GM21447 (cell line): ENCODE results near the gene RNF169.

Source experiments
- ATAC-seq: cut with Tn5 transposase; IDR thresholded peaks from one replicate; pipeline ENCODE4 v1.9.1; 2021; ENCODE audit not compliant: unreplicated experiment

RNF169 gene

DNA sequence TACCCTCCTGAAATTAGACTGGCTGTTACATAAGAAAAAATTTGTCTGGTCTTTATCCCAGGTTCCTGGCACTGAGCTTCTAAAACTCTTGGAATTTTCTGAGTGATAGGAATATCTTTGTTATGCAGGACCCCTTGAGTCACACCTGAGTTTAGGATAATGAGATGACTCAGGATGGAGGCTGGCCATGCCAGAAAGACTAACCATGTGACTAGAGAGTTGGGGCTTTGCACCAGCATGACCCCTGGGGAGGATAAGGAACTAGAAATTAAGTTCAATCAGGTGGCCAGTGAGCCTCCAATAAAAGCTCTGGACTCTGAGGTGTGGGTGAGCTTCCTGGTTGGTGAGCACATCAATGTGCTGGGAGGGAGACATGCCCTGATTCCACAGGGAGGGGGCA is 112.1 kb downstream of the RNF169 start:
- no peak for ATAC-seq

DNA sequence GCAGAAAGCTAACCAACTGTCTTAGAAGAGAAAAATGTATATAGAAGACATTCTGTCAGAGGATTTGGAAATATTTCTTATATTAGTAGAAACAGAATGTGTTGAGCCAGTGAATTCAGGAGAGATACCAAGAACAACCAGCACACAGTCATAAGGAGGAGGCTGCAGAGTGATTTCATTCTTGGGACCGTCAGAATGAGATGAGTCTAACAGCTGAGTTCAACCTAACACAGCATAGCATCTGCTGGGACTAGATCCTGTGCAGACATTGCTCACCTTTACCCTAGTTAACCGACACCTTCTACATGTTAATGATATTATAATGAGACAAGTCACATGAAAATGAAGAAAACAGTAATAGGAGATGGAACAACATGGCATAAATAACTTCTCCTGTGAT is 114.8 kb downstream of the RNF169 start:
- ATAC-seq: no peak

- ATAC-seq: no peak
Observed at GRCh38 chr11:74866557-74866956, 117.9 kb downstream of the RNF169 start.

DNA sequence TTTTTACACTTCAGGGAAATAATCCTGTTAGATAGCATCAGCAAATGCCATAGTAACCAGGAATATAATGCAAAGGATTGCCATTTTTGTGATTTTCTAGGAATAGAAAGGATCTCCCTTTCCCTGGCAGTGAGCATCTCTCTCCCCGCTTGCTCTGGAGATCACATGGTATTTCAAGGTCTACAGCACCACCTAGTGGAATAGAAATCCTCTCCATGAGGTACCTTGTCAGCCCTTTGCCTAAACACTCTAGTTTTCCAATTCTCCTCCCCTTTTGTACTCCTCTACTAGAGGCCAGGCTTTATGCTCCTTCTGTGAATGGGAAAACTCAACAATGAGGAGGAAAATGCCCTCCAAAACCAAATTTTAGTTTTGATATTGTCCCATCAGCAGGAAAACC is 121.8 kb downstream of the RNF169 start:
- no peak for ATAC-seq

DNA sequence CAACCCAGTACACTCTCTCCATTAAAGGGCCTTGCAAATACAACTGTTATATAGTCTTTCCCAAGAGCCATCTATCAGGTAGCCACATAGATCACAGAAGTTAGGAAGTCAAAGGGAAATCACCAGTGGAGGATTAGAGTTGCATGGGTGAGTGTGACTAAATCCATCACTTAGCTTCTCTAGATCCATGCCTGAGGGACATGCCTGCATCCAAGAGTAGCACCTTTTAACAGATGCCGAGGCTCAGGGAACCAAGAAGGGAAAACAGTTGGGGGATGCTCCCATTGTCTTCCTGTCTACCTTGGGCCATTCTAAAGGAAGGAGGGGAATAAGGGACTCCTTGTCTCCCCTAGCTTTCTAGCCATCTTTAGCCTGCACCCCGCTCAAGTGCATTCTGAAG is 122.4 kb downstream of the RNF169 start:
- ATAC-seq: no peak

DNA sequence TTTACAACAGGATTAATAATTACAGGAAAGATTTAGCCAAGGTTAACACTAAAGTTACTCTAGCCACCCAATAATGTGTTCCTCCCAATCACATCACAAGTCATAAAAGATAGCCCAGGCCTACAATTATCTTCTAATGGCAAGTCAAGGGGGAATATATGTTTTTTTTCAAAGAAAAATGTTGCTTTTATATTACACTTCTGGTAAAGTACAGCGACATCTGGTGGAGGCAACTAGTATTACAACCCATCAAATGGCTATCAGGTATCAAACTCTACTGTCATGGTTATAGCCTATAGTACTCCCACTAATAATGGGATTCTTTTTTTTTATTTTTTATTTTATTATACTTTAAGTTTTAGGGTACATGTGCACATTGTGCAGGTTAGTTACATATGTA is 128.5 kb downstream of the RNF169 start:
- ATAC-seq: no peak
